Measurements from ENCODE around the gene PTPRT.

The PTPRT gene

GRCh38 chr20:43187476-43188233, 2.1 kb downstream of the PTPRT start:
- Histone ChIP-seq H3K4me3 (ENCODE audit: low read depth, low read length) (no peak overlapping the region), H3K27ac (ENCODE audit: low read depth, low read length) (no peak overlapping the region), H2AFZ (ENCODE audit: low read length, unreplicated experiment) (no peak overlapping the region), H3K36me3 (ENCODE audit: insufficient read depth, low read length) (no peaks in the 10 kb centered on the region), H3K79me2 (ENCODE audit: control insufficient read depth, insufficient read depth, low read length, unreplicated experiment) (no peaks in the 10 kb centered on the region), H3K4me1 (ENCODE audit: control insufficient read depth, insufficient read depth, low read length, unreplicated experiment) (no peaks in the 10 kb centered on the region), H3K27me3 (ENCODE audit: insufficient read depth, low read length) (peaks cover 33% of the 10 kb centered on the region)

GRCh38 chr20:43186312-43186711, 3.4 kb downstream of the PTPRT start:
- H3K4me1 ChIP-seq (ENCODE audit: control insufficient read depth, insufficient read depth, low read length, unreplicated experiment), result no peaks in the 10 kb centered on the region
- no peaks in the 10 kb centered on the region for H3K36me3 ChIP-seq (ENCODE audit: insufficient read depth, low read length)
- H3K79me2 ChIP-seq (ENCODE audit: control insufficient read depth, insufficient read depth, low read length, unreplicated experiment), result no peaks in the 10 kb centered on the region
- no peak overlapping the region for H3K27ac ChIP-seq (ENCODE audit: low read depth, low read length)
- H3K27me3 ChIP-seq (ENCODE audit: insufficient read depth, low read length), result peaks cover 30% of the 10 kb centered on the region
- H3K4me3 ChIP-seq (ENCODE audit: low read depth, low read length), result no peak overlapping the region
- no peak overlapping the region for H2AFZ ChIP-seq (ENCODE audit: low read length, unreplicated experiment)

GRCh38 chr20:43185901-43186300, 3.8 kb downstream of the PTPRT start:
- Histone ChIP-seq H3K27me3 (ENCODE audit: insufficient read depth, low read length) (peaks cover 26% of the 10 kb centered on the region), H3K27ac (ENCODE audit: low read depth, low read length) (no peak overlapping the region), H3K36me3 (ENCODE audit: insufficient read depth, low read length) (no peaks in the 10 kb centered on the region), H3K4me1 (ENCODE audit: control insufficient read depth, insufficient read depth, low read length, unreplicated experiment) (no peaks in the 10 kb centered on the region), H3K4me3 (ENCODE audit: low read depth, low read length) (no peak overlapping the region), H2AFZ (ENCODE audit: low read length, unreplicated experiment) (no peak overlapping the region), H3K79me2 (ENCODE audit: control insufficient read depth, insufficient read depth, low read length, unreplicated experiment) (no peaks in the 10 kb centered on the region)

GRCh38 chr20:43183536-43184070, 6.1 kb downstream of the PTPRT start:
- Histone ChIP-seq H3K79me2 (ENCODE audit: control insufficient read depth, insufficient read depth, low read length, unreplicated experiment) (no peaks in the 10 kb centered on the region), H3K4me3 (ENCODE audit: low read depth, low read length) (no peak overlapping the region), H3K27me3 (ENCODE audit: insufficient read depth, low read length) (peaks cover 7% of the 10 kb centered on the region), H3K36me3 (ENCODE audit: insufficient read depth, low read length) (no peaks in the 10 kb centered on the region), H3K4me1 (ENCODE audit: control insufficient read depth, insufficient read depth, low read length, unreplicated experiment) (no peaks in the 10 kb centered on the region), H3K27ac (ENCODE audit: low read depth, low read length) (no peak overlapping the region), H2AFZ (ENCODE audit: low read length, unreplicated experiment) (no peak overlapping the region)

- Histone ChIP-seq H3K36me3 (ENCODE audit: insufficient read depth, low read length) (no peaks in the 10 kb centered on the region), H3K4me1 (ENCODE audit: control insufficient read depth, insufficient read depth, low read length, unreplicated experiment) (no peaks in the 10 kb centered on the region), H3K4me3 (ENCODE audit: low read depth, low read length) (no peak overlapping the region), H3K27me3 (ENCODE audit: insufficient read depth, low read length) (no peaks in the 10 kb centered on the region), H2AFZ (ENCODE audit: low read length, unreplicated experiment) (no peak overlapping the region), H3K27ac (ENCODE audit: low read depth, low read length) (no peak overlapping the region), H3K79me2 (ENCODE audit: control insufficient read depth, insufficient read depth, low read length, unreplicated experiment) (no peaks in the 10 kb centered on the region)
These were observed 11.6 kb downstream of the PTPRT start for GRCh38 chr20:43178080-43178479.

- Histone ChIP-seq H2AFZ (ENCODE audit: low read length, unreplicated experiment) (no peak overlapping the region), H3K27ac (ENCODE audit: low read depth, low read length) (no peak overlapping the region), H3K4me1 (ENCODE audit: control insufficient read depth, insufficient read depth, low read length, unreplicated experiment) (no peaks in the 10 kb centered on the region), H3K27me3 (ENCODE audit: insufficient read depth, low read length) (no peaks in the 10 kb centered on the region), H3K36me3 (ENCODE audit: insufficient read depth, low read length) (no peaks in the 10 kb centered on the region), H3K79me2 (ENCODE audit: control insufficient read depth, insufficient read depth, low read length, unreplicated experiment) (no peaks in the 10 kb centered on the region), H3K4me3 (ENCODE audit: low read depth, low read length) (no peak overlapping the region)
These were observed 13.0 kb downstream of the PTPRT start for GRCh38 chr20:43176726-43177125.

- no peak overlapping the region for H3K27ac ChIP-seq (ENCODE audit: low read depth, low read length)
- H3K4me1 ChIP-seq (ENCODE audit: control insufficient read depth, insufficient read depth, low read length, unreplicated experiment), result no peaks in the 10 kb centered on the region
- no peaks in the 10 kb centered on the region for H3K36me3 ChIP-seq (ENCODE audit: insufficient read depth, low read length)
- H2AFZ ChIP-seq (ENCODE audit: low read length, unreplicated experiment), result no peak overlapping the region
- H3K27me3 ChIP-seq (ENCODE audit: insufficient read depth, low read length), result no peaks in the 10 kb centered on the region
- H3K79me2 ChIP-seq (ENCODE audit: control insufficient read depth, insufficient read depth, low read length, unreplicated experiment), result no peaks in the 10 kb centered on the region
- no peak overlapping the region for H3K4me3 ChIP-seq (ENCODE audit: low read depth, low read length)
These were observed 17.8 kb downstream of the PTPRT start for GRCh38 chr20:43171930-43172329.

GRCh38 chr20:43170771-43171170, 18.9 kb downstream of the PTPRT start:
- Histone ChIP-seq H3K4me1 (ENCODE audit: control insufficient read depth, insufficient read depth, low read length, unreplicated experiment) (no peaks in the 10 kb centered on the region), H3K36me3 (ENCODE audit: insufficient read depth, low read length) (no peaks in the 10 kb centered on the region), H2AFZ (ENCODE audit: low read length, unreplicated experiment) (no peak overlapping the region), H3K27me3 (ENCODE audit: insufficient read depth, low read length) (no peaks in the 10 kb centered on the region), H3K79me2 (ENCODE audit: control insufficient read depth, insufficient read depth, low read length, unreplicated experiment) (no peaks in the 10 kb centered on the region), H3K4me3 (ENCODE audit: low read depth, low read length) (no peak overlapping the region), H3K27ac (ENCODE audit: low read depth, low read length) (no peak overlapping the region)

- Histone ChIP-seq H3K79me2 (ENCODE audit: control insufficient read depth, insufficient read depth, low read length, unreplicated experiment) (no peaks in the 10 kb centered on the region), H2AFZ (ENCODE audit: low read length, unreplicated experiment) (no peak overlapping the region), H3K27ac (ENCODE audit: low read depth, low read length) (no peak overlapping the region), H3K27me3 (ENCODE audit: insufficient read depth, low read length) (no peaks in the 10 kb centered on the region), H3K4me1 (ENCODE audit: control insufficient read depth, insufficient read depth, low read length, unreplicated experiment) (no peaks in the 10 kb centered on the region), H3K36me3 (ENCODE audit: insufficient read depth, low read length) (no peaks in the 10 kb centered on the region), H3K4me3 (ENCODE audit: low read depth, low read length) (no peak overlapping the region)
These were observed 22.1 kb downstream of the PTPRT start for GRCh38 chr20:43167615-43168014.

GRCh38 chr20:43167021-43167420, 22.7 kb downstream of the PTPRT start:
- Histone ChIP-seq H3K27ac (ENCODE audit: low read depth, low read length) (no peak overlapping the region), H3K36me3 (ENCODE audit: insufficient read depth, low read length) (no peaks in the 10 kb centered on the region), H3K27me3 (ENCODE audit: insufficient read depth, low read length) (no peaks in the 10 kb centered on the region), H3K4me1 (ENCODE audit: control insufficient read depth, insufficient read depth, low read length, unreplicated experiment) (no peaks in the 10 kb centered on the region), H3K4me3 (ENCODE audit: low read depth, low read length) (no peak overlapping the region), H3K79me2 (ENCODE audit: control insufficient read depth, insufficient read depth, low read length, unreplicated experiment) (no peaks in the 10 kb centered on the region), H2AFZ (ENCODE audit: low read length, unreplicated experiment) (no peak overlapping the region)

- Histone ChIP-seq H3K27me3 (ENCODE audit: insufficient read depth, low read length) (no peaks in the 10 kb centered on the region), H2AFZ (ENCODE audit: low read length, unreplicated experiment) (no peak overlapping the region), H3K79me2 (ENCODE audit: control insufficient read depth, insufficient read depth, low read length, unreplicated experiment) (no peaks in the 10 kb centered on the region), H3K36me3 (ENCODE audit: insufficient read depth, low read length) (no peaks in the 10 kb centered on the region), H3K4me1 (ENCODE audit: control insufficient read depth, insufficient read depth, low read length, unreplicated experiment) (no peaks in the 10 kb centered on the region), H3K27ac (ENCODE audit: low read depth, low read length) (no peak overlapping the region), H3K4me3 (ENCODE audit: low read depth, low read length) (no peak overlapping the region)
These were observed 24.1 kb downstream of the PTPRT start for GRCh38 chr20:43165611-43166010.
